Thyroid gland (tissue), 4 donors: ENCODE data around the gene LPP.

ENCODE experiments used
- POLR2A ChIP-seq, 2 donors: fragments of 450-650 bp; IDR thresholded peaks; one replicate each; pipeline ENCODE4 v1.6.1; 2017; ENCODE audit warnings: antibody characterized with exemption in 2 of 2, mild to moderate bottlenecking in 2 of 2, moderate library complexity in 1 of 2
- TF ChIP-seq, protein P1 (sequence below), 6 experiments: fragments of 200-600 bp in 3 of 6; fragments of 450-650 bp in 3 of 6; sonication (generic) in 3 of 6; IDR thresholded peaks; one replicate each; pipeline ENCODE4 v1.5.1; 2016 to 2019; ENCODE audit warnings: antibody characterized with exemption in 6 of 6, mild to moderate bottlenecking in 2 of 6, inconsistent platforms in 1 of 6, moderate library complexity in 1 of 6

DNA sequence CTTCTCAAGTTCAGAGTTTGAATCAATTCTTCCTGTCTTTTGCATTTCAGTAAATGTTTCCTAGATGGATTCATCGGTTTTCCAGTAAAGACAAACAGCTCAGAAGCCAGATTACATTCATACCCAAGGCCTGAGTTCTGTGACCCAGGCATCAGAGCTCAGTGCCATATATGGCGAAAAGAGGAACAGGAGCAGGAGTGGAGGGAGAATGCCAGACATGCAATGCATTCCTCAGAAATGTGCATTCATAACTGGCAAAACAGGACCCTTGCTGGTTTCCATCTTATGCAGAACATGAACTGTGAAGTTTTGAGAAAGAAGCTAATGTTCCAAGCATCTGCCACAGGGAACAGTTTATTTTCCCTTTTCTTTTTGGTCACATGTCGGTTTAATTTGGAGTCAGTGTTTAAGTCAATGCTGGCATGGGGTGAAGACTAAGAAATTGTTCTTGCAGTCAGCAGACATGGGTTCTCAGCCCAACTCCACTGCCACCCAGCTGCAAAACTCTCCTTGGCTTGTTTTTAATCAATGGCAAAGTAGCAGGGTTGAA lies 116.5 kb downstream of the LPP start:
- TF ChIP-seq, protein P1, sequence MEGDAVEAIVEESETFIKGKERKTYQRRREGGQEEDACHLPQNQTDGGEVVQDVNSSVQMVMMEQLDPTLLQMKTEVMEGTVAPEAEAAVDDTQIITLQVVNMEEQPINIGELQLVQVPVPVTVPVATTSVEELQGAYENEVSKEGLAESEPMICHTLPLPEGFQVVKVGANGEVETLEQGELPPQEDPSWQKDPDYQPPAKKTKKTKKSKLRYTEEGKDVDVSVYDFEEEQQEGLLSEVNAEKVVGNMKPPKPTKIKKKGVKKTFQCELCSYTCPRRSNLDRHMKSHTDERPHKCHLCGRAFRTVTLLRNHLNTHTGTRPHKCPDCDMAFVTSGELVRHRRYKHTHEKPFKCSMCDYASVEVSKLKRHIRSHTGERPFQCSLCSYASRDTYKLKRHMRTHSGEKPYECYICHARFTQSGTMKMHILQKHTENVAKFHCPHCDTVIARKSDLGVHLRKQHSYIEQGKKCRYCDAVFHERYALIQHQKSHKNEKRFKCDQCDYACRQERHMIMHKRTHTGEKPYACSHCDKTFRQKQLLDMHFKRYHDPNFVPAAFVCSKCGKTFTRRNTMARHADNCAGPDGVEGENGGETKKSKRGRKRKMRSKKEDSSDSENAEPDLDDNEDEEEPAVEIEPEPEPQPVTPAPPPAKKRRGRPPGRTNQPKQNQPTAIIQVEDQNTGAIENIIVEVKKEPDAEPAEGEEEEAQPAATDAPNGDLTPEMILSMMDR (IDR thresholded peaks at IDR 0.05) = no peak
- TF ChIP-seq POLR2A (IDR thresholded peaks at IDR 0.05) = no peak
